AML-193 (cell line): ENCODE results near the gene RRP7A.
"Not testable (repeated sequence)": the region's sequence is repeated elsewhere in the genome, so short reads cannot be mapped to it uniquely, and the experiment has no call there.

ENCODE experiments used
- DNase-seq, 2 experiments: peaks; one replicate each; lab custom pipeline; 2025; lab: John Stamatoyannopoulos, UW

Gene RRP7A

DNA sequence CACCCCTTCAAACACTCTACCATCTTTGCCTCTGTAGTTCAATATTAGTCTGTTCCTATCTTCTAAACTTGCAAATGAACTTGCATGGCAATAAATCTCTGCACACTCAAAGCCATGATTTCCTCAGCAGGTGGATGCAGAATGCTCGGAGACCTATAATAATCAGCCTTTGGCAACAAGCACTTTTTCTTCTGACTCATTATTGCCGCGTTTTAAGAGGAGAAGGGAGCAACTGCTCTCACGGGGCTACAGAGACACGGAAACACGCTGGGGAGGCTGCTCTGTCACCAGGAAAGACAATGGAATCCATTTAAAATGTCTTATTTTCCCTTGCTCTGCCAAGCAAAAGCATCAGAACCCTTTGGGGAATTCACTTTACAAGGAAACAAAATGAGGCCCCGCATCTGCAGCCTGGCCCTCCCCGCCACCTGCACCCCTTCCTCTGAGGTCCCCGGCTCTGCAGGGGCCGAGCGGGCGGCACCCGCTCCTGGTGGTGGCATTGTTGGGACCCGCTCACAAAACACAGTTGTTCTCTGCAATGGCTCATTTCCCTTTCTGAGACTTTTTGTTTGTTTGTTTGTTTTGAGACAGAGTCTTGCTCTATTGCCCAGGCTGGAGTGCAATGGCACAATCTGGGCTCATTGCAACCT lies 15.6 kb upstream of the RRP7A start:
- DNase-seq: not testable (repeated sequence)

DNA sequence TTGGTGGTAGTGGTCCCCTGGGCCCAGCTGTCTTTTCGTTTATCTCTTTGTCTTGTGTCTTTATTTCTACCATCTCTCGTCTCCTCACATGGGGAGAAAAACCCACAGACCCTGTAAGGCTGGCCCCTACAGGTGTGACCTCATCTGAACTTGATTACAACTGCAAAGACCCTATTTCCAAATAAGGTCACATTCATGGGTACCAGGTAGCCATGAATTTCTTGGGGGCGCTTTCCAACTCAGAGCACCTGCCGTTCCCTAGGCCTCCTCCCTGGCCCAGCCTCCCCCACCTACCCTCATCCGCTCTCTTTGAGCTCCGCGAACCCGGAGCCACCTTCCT lies 14.0 kb upstream of the RRP7A start:
- DNase-seq: no peak

GRCh38 chr22:42531401-42532084 lies 11.9 kb upstream of the RRP7A start:
- not testable (repeated sequence) for DNase-seq

DNA sequence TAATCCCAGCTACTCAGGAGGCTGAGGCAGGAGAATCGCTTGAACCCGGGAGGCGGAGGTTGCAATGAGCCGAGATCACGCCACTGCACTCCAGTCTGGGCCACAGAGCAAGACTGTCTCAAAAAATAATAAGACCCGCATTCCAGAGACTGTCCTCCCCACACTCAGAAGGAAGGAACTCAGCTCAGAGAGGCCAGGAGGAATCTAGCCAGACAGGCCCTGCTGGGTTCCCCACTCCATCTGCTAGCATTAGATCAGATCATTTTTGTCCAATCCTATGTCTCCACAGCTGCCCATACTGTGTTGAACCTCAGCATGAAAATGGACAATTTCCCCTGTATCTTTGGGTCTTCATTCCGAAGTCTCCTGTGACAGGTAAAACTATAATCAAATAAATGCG lies 9.8 kb upstream of the RRP7A start:
- DNase-seq: not testable (repeated sequence)

- DNase-seq: no peak
Observed at GRCh38 chr22:42528591-42529307, 9.2 kb upstream of the RRP7A start.

- no peak for DNase-seq
Observed at GRCh38 chr22:42522546-42522945, 3.0 kb upstream of the RRP7A start.

GRCh38 chr22:42521228-42521546 lies 1.6 kb upstream of the RRP7A start:
- no peak for DNase-seq

- DNase-seq: not testable (repeated sequence)
Observed at GRCh38 chr22:42518638-42519524, 715 bp downstream of the RRP7A start.

DNA sequence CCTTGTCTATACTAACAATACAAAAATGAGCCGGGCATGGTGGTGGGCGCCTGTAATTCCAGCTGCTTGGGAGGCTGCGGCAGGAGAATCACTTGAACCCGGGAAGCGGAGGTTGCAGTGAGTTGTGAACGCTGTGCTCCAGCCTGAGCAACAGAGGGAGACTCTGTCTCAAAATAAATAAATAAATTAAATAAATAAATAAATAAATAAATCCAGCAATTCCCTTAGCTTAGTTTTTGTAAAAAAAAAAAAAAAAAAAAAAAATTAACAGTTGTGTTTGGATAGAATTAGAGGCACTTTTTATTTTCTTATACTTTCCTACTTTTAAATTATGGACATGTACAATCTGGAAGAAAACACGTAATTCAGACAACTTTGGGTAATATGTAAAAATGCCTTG lies 2.5 kb downstream of the RRP7A start:
- DNase-seq: not testable (repeated sequence)

- no peak for DNase-seq
Observed at GRCh38 chr22:42515896-42516295, 3.7 kb downstream of the RRP7A start.

- DNase-seq: not testable (repeated sequence)
Observed at GRCh38 chr22:42515304-42515703, 4.3 kb downstream of the RRP7A start.

DNA sequence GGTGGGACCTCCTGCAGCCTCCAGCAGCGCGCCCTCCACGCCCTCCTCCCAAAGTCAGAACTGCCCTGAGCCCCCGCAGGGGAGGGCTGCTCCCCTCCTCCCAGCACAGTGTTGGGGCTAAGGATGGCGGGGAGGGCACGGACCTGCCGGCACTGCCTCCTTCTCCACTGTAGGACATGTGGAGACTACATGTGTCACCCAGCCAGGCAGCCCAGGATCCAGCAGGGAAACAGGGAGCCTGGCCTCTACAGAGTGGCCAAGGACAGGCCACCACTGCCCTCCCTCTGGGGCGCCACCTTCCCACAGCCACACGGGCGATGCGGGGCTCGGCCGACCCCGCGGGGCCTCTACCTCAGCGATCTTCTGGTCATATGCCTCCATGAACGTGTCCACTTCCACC lies 5.3 kb downstream of the RRP7A start:
- DNase-seq: not testable (repeated sequence)

GRCh38 chr22:42512273-42512990 lies 7.2 kb downstream of the RRP7A start:
- not testable (repeated sequence) for DNase-seq

DNA sequence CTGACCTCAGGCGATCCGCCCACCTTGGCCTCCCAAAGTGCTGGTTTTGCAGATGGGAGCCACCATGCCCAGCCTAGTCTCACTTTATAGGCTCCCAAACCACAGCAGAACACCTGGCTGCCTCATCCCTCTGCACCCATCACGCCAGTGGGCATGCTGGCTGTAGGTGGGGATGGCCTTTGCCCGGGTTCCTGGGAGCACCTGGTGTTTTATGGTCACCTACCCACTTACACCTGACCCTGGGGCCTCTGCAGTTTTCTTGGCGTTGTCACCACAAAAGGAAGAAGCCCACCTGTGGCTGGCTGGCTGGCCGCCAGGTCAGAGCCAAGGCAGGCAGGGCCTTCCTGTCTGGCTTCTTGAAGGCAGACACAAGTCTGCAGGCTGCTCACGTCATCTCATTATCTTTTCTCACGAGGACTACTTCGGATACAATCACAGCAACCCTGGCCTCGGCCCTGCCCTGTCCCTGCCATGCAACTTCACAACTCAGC lies 8.2 kb downstream of the RRP7A start:
- no peak for DNase-seq

GRCh38 chr22:42509548-42509947 lies 10.0 kb downstream of the RRP7A start:
- no peak for DNase-seq

DNA sequence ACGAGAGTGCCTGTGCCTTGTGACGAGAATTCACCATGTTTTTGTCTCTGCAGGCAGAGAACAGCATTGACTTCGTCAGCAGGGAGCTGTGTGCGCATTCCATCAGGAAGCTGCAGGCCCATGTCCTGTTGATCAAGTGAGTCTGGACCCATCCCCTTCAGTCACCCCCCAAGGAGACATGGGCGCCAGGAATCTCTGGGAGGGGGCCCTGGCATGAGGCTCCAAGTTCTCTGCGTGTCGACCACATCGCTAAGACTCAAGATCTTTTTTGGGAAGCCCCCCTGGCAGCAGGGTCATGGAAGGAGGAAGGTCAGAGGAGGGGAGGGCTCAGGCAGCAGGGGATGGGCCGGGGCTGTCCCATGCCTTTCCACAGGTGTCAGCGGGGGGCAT lies 10.6 kb downstream of the RRP7A start:
- DNase-seq: not testable (repeated sequence)

DNA sequence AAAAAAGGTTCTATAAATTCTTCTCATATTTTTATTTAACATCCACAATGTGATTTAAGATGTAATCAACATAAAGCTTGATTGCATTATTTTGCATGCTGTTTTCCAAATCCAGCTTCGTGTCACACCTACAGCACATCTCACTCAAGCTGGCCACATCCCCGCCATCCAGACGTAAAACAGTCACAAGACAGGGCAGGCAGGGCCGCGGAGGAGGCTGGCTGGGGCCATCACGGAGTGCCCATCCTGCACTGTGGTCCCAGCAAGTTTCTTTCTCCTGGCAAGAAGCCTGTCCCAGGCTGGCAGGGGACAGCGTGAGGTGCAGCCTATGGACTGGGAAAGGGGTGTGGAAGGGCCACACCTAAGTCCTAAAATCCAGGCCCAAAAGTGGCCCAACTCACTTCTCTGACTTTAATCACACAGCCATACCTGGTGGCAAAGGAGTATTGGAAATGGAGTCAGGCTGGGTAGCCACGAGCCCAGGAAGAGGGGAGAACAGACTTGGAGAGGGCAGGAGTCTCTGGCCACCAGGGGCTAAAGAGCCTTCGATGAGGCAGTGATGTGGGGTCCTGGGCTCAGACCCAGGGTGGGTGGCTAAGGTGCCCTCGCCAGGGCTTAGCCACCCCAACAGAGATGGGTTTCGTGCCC lies 11.1 kb downstream of the RRP7A start:
- DNase-seq: not testable (repeated sequence)

GRCh38 chr22:42500836-42501179 lies 18.8 kb downstream of the RRP7A start:
- DNase-seq: no peak

GRCh38 chr22:42500161-42500835 lies 19.3 kb downstream of the RRP7A start:
- DNase-seq: peak; percentile 7 to 16

- DNase-seq: not testable (repeated sequence)
Observed at GRCh38 chr22:42499773-42500160, 19.8 kb downstream of the RRP7A start.
